ENCODE data around the gene PCDHGA5. TPM values are rescaled to one million over a fixed set of nuclear protein-coding genes. Genes with fewer than 3 reads are reported as not detected.
"Not testable (repeated sequence)": the region's sequence is repeated elsewhere in the genome, so short reads cannot be mapped to it uniquely, and the experiment has no call there.

The PCDHGA5 gene
- total RNA-seq, 4 donors from 2014 or later: 2.6 to 12.5 (median 4.8) TPM

DNA sequence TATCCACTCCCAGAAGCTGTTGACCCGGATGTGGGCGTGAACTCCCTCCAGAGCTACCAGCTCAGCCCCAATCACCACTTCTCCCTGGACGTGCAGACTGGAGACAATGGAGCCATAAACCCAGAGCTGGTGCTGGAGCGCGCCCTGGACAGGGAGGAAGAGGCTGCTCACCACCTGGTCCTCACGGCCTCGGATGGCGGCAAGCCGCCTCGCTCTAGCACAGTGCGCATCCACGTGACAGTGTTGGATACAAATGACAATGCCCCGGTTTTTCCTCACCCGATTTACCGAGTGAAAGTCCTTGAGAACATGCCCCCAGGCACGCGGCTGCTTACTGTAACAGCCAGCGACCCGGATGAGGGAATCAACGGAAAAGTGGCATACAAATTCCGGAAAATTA, 29.3 kb downstream of the PCDHGA5 start:
- peaks cover 0 to 18% of the 10 kb centered on the region in 2 donors for H3K36me3 ChIP-seq
- no peaks in the 10 kb centered on the region for H3K27me3 ChIP-seq
- no peak overlapping the region for H3K4me3 ChIP-seq
- peaks cover 0 to 98% (median 6%) of the 10 kb centered on the region in 3 donors for H3K9me3 ChIP-seq
- H3K4me1 ChIP-seq: no peaks in the 10 kb centered on the region
- 37 to 63% methylated on average over 4 to 10 of the region's 21 CpGs for WGBS, 2 donors (ENCODE audit: low coverage in 1 of 2)
- H3K27ac ChIP-seq: no peak overlapping the region
- no peak for ATAC-seq
- TF ChIP-seq POLR2AphosphoS5 (IDR thresholded peaks at IDR 0.05) (no peak), EP300 (IDR thresholded peaks at IDR 0.05) (no peak), POLR2A (IDR thresholded peaks at IDR 0.05) (no peak)
- TF ChIP-seq, protein P1, sequence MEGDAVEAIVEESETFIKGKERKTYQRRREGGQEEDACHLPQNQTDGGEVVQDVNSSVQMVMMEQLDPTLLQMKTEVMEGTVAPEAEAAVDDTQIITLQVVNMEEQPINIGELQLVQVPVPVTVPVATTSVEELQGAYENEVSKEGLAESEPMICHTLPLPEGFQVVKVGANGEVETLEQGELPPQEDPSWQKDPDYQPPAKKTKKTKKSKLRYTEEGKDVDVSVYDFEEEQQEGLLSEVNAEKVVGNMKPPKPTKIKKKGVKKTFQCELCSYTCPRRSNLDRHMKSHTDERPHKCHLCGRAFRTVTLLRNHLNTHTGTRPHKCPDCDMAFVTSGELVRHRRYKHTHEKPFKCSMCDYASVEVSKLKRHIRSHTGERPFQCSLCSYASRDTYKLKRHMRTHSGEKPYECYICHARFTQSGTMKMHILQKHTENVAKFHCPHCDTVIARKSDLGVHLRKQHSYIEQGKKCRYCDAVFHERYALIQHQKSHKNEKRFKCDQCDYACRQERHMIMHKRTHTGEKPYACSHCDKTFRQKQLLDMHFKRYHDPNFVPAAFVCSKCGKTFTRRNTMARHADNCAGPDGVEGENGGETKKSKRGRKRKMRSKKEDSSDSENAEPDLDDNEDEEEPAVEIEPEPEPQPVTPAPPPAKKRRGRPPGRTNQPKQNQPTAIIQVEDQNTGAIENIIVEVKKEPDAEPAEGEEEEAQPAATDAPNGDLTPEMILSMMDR (IDR thresholded peaks at IDR 0.05): no peak

DNA sequence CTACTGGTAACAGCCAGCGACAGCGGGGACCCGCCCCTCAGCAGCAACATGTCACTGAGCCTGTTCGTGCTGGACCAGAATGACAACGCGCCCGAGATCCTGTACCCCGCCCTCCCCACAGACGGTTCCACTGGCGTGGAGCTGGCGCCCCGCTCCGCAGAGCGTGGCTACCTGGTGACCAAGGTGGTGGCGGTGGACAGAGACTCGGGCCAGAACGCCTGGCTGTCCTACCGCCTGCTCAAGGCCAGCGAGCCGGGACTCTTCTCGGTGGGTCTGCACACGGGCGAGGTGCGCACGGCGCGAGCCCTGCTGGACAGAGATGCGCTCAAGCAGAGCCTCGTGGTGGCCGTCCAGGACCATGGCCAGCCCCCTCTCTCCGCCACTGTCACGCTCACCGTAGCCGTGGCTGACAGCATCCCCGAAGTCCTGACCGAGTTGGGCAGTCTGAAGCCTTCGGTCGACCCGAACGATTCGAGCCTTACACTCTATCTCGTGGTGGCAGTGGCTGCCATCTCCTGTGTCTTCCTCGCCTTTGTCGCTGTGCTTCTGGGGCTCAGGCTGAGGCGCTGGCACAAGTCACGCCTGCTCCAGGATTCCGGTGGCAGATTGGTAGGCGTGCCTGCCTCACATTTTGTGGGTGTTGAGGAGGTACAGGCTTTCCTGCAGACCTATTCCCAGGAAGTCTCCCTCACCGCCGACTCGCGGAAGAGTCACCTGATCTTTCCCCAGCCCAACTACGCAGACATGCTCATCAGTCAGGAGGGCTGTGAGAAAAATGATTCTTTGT, 30.6 kb downstream of the PCDHGA5 start:
- WGBS, 2 donors (ENCODE audit: low coverage in 1 of 2): 28 to 36% methylated on average over 8 to 9 of the region's 53 CpGs
- not testable (repeated sequence) for H3K27me3 ChIP-seq, H3K27ac ChIP-seq, H3K4me3 ChIP-seq, H3K4me1 ChIP-seq, ATAC-seq
- Histone ChIP-seq H3K36me3 (peaks cover 0 to 17% of the 10 kb centered on the region in 2 donors), H3K9me3 (peaks cover 0 to 98% (median 6%) of the 10 kb centered on the region in 3 donors)

DNA sequence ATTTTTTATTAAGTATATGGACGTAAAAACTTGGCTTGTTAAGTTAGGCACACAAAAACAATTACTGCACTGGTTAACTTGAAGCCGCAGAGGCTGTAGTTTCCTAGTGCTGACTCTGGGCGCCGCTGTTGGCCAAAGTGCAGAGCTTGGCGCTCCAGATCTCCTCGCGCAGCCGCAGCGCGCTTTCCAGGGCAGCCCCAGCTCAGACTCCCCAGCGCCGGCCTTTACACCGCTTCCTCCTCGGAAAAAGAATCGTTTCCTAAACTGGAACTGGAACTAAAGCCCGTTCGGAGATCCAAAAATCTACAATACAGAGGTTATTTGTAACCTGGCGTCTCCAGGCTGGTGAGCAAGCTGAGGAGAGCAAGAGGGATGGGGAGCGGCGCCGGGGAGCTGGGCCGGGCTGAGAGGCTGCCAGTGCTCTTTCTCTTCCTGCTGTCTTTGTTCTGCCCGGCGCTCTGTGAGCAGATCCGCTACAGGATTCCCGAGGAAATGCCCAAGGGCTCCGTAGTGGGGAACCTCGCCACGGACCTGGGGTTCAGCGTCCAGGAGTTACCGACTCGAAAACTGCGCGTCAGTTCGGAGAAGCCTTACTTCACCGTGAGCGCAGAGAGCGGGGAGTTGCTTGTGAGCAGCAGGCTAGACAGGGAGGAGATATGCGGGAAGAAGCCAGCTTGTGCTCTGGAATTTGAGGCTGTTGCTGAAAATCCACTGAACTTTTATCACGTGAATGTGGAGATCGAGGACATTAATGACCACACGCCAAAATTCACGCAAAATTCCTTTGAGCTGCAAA, 34.0 kb downstream of the PCDHGA5 start, which contains the start of gene PCDHGB5:
Gene PCDHGB5, plus strand, starts transcription at position 192 of the 796 bp plus-strand sequence. Its CDS starts 181 bp downstream, at position 373.
- ATAC-seq: not testable (repeated sequence)
- TF ChIP-seq, protein P1 (IDR thresholded peaks at IDR 0.05): peak in 2 of 4 experiments; percentile 35 to 52

DNA sequence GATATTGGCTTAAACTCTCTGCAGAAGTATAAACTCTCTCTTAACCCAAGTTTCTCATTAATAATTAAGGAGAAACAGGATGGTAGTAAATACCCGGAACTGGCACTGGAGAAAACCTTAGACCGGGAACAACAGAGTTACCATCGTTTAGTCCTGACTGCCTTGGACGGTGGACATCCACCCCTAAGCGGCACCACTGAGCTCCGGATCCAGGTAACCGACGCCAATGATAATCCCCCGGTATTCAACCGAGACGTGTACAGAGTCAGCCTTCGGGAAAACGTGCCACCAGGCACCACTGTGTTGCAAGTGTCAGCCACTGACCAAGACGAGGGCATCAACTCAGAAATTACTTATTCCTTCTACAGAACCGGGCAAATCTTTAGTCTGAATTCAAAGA, 34.6 kb downstream of the PCDHGA5 start:
- WGBS, 2 donors (ENCODE audit: low coverage in 1 of 2): 20 to 23% methylated on average over 9 to 12 of the region's 15 CpGs
- no peak for ATAC-seq

More for the DNA sequence above, 34.0 kb downstream of the PCDHGA5 start, which contains the start of gene PCDHGB5:
- H3K9me3 ChIP-seq: peaks cover 3 to 96% (median 7%) of the 10 kb centered on the region in 3 donors
- not testable (repeated sequence) for H3K27me3 ChIP-seq, H3K27ac ChIP-seq, H3K4me1 ChIP-seq, H3K36me3 ChIP-seq
- H3K4me3 ChIP-seq: peak within 1 kb of the TSS in 1 of 2 donors; percentile 35
- WGBS, 2 donors (ENCODE audit: low coverage in 1 of 2): 5 to 12% methylated on average over 9 to 10 of the region's 43 CpGs

More for the DNA sequence above, 34.6 kb downstream of the PCDHGA5 start:
- Histone ChIP-seq H3K27me3 (peaks cover 8% of the 10 kb centered on the region), H3K4me1 (peaks cover 0 to 4% (median 0%) of the 10 kb centered on the region in 3 donors), H3K9me3 (peaks cover 3 to 96% (median 6%) of the 10 kb centered on the region in 3 donors), H3K36me3 (peaks cover 0 to 5% of the 10 kb centered on the region in 2 donors), H3K4me3 (no peak overlapping the region), H3K27ac (no peak overlapping the region)
- TF ChIP-seq EP300 (IDR thresholded peaks at IDR 0.05): no peak
- TF ChIP-seq, protein P1 (IDR thresholded peaks at IDR 0.05): no peak
- no peak for TF ChIP-seq POLR2A (IDR thresholded peaks at IDR 0.05)
- no peak for TF ChIP-seq POLR2AphosphoS5 (IDR thresholded peaks at IDR 0.05)

All from gastroesophageal sphincter (tissue), 4 donors.